22Rv1 (cell line): Measurements from ENCODE around the gene MKLN1.
A peak's percentile ranks its signal among the peaks of the same experiment; 100 is the strongest.

Source experiments
- H3K27ac ChIP-seq: fragments of 450-650 bp; 2 replicates; pipeline ENCODE4 v1.5.1; 2017
- ZFX ChIP-seq: fragments of 450-650 bp; IDR thresholded peaks from 2 replicates; pipeline ENCODE4 v1.6.1; 2017; ENCODE audit warnings: antibody characterized with exemption, borderline replicate concordance
- TF ChIP-seq, protein P1 (sequence below): fragments of 450-650 bp; IDR thresholded peaks from 2 replicates; pipeline ENCODE4 v1.5.1; 2017; ENCODE audit warnings: mild to moderate bottlenecking

Gene MKLN1

DNA sequence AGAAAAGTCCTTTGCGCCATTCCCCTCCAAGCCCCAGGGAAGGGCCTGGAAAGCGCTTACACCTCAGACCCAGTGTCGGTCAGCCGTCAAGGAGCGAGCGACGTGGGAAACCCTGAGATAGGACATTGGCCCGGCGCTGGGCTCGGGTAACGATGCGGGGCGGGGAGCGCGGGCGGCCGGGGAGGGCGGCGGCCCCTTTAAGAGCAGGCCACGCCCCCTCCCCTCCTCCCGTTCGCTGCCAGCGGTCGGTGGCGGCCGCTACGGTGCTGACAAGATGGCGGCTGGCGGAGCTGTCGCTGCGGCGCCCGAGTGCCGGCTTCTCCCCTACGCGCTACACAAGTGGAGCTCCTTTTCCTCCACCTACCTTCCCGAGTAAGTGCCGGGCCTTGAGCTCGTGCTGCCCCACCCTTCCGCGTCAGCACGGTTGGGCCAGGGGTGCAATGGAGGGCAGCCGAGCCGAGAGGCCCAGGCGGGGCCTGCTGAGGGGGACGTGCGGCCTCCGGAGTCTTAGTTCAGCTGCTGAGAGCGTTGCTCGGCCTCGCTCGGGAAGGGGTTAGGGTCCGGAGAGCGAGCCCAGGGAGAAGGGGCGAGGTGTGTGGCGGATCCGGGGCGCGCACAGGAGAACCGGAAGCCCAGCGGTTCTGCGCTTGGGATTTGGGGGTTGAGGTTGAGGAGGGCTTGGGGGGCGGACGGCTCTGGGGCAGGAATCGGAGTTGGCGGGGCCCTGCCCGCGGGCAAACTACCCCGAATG, at the start of gene MKLN1:
Gene MKLN1 (plus strand): TSS at position 251 of the 751 bp plus-strand sequence. CDS start 24 bp downstream, at position 275.
- TF ChIP-seq, protein P1, sequence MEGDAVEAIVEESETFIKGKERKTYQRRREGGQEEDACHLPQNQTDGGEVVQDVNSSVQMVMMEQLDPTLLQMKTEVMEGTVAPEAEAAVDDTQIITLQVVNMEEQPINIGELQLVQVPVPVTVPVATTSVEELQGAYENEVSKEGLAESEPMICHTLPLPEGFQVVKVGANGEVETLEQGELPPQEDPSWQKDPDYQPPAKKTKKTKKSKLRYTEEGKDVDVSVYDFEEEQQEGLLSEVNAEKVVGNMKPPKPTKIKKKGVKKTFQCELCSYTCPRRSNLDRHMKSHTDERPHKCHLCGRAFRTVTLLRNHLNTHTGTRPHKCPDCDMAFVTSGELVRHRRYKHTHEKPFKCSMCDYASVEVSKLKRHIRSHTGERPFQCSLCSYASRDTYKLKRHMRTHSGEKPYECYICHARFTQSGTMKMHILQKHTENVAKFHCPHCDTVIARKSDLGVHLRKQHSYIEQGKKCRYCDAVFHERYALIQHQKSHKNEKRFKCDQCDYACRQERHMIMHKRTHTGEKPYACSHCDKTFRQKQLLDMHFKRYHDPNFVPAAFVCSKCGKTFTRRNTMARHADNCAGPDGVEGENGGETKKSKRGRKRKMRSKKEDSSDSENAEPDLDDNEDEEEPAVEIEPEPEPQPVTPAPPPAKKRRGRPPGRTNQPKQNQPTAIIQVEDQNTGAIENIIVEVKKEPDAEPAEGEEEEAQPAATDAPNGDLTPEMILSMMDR, result no peak
- peak; percentile 75; the same call in 1 of the 2 replicates for TF ChIP-seq ZFX
- peak within 1 kb of the TSS; percentile 82 for H3K27ac ChIP-seq

DNA sequence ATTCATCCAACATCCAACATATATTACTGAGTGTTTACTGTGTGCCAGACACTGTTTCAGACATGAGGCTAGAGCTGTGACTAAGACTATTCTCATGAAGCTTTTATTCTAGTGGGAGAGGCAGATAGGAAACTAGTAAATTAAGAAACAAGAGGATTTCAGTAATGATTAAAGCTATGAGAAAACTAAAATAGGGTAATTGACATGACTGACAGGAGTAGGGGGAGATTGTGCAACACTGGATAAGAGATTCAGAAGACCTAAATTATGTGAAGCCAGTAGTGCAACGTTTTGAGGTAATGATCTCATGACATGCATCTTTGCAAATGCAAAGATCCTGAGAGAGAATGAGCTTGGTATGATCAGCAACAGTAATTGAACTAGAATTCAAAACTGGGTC, 48.6 kb upstream of the MKLN1 start:
- no peak overlapping the region for H3K27ac ChIP-seq
- TF ChIP-seq ZFX, result no peak
- TF ChIP-seq, protein P1, result no peak

DNA sequence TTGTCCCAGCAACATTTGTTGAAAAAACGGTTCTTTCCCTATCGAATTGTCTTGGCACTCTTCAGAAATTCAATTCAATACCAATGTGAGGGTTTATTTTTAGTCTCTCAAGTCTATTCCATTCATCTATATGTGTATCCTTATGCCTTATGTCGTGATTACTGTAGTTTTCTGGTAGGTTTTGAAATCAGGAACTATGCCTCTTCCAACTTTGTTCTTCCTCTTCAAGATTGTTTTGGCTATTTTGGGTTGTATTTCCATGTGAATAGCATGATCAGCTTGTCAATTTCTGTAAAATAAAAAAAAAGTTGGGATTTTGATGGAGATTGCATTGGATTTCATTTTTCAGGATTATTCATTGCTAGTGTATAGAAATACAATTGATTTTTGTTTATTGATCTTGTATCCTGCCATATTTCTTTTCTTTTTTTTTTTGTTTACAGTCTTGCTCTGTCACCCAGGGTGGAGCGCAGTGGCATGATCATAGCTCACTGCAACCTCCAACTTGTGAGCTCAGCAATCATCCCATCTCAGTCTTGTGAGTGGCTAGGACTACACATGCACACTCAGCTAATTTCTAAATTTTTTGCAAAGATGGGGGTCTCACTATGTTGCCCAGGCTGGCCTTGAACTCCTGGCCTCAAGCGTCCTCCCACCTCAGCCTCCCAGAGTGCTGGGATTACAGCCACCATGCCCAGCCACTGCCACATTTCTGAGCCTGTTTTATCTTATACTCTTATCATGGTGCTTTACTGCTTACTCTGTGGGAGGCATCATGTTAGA, 46.2 kb upstream of the MKLN1 start:
- no peak overlapping the region for H3K27ac ChIP-seq
- TF ChIP-seq, protein P1, result no peak
- TF ChIP-seq ZFX, result no peak

DNA sequence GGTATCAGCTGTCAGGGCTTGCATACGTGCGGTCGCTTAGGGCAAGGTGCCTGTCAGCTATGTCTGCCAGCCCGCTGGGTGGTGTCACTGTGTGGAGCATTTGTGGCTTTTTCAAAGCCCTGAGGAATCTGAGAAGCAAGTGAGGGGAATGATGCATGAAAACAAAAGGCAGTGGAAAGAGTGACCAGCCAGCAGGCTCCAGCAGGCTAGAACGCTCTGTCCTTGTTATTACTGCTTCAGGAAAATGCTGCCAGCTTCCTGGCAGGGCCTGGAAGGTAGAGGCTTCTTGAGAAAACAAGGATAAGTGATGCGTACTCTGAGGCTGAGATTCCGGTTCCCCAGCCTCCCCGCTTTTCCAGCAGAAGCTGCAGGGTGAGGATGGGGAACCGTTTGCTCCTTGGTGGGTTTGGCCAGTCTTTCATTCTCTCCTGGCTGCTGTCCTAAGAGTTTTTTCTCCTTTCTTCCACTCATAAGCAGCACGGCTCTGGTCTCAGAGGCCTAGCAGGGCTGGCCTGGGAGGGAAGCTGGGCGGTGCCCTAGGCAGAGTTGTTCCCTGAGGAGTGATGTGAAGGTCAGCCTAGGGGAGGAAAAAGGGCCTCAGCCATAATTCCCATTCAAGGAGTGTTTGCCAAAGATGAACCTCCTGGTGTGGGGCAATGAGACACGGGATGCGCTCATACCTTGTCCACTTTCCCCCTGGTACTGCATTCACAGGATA, 42.8 kb upstream of the MKLN1 start:
- no peak for TF ChIP-seq ZFX
- TF ChIP-seq, protein P1, result no peak
- no peak overlapping the region for H3K27ac ChIP-seq

DNA sequence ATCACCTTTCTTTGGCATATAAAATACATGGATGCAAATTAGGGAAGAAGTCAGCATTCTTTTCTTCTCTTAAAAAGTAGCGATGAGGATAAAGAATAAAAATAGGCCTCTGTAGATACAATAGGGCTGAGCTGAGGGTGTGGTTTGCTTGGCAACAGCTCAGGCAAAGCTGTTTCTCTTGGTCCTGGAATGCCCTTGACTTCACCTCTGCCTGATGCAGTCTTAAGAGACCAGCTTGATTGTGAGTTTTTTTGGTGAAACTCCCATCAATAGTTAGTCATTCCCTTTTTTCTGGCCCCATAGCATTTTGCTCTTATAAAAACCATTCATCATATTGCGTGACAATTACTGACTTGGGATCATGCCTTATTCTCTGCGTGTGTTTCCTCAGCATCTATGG, 42.1 kb upstream of the MKLN1 start:
- no peak overlapping the region for H3K27ac ChIP-seq

DNA sequence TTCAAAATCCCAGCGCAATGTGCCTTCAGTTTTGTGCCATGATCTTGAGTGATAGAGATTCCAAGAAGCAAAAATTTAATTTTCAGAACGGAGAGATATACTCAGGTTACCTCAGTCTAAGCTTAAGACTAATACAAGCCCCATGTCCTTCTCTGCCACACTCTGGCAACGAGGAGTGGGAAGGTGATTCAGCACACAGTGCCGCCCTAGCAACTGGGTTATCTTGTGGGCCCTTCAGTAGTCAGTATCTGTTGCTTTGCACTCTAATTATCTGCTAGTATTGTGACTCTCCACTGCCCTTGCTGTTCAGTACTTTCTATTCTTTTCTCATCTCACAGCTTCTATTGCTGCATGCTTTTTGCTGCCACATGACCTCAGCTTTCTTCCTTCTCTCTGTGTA, 39.2 kb upstream of the MKLN1 start:
- TF ChIP-seq, protein P1, result no peak
- TF ChIP-seq ZFX, result no peak
- no peak overlapping the region for H3K27ac ChIP-seq

More for the DNA sequence above, 42.1 kb upstream of the MKLN1 start:
- no peak for TF ChIP-seq ZFX
- TF ChIP-seq, protein P1, result no peak
